ENCODE measurements around the gene CTIF. TPM values are rescaled to one million over a fixed set of nuclear protein-coding genes. Genes with fewer than 3 reads are reported as not detected.

Gene CTIF
- total RNA-seq, 1 experiment from 2014 or later, result 95.8 TPM

- ChIA-PET CTCF (interaction anchor here (0.7 to 1.3 kb wide), 2 partner anchors 210 to 267 kb away, joined by 3 read pairs; no protein-coding TSS in a partner anchor), POLR2A (interaction anchor here (0.6 kb wide), 1 partner anchor 77 kb away, joined by 3 read pairs; no protein-coding TSS in a partner anchor)
- peaks cover 14% of the 10 kb centered on the region for H3K36me3 Mint-ChIP-seq (ENCODE audit: insufficient read depth, unreplicated experiment)
- intact Hi-C loops (cut with micrococcal nuclease), result loop anchor here (5.0 to 10.0 kb wide), 3 partner anchors 57 to 300 kb away; no protein-coding TSS in a partner anchor
- no TSS peak for BruUV-seq (replicated peaks)
- DNase-seq (ENCODE audit: unreplicated experiment), result no peak
- TF ChIP-seq, protein P1, sequence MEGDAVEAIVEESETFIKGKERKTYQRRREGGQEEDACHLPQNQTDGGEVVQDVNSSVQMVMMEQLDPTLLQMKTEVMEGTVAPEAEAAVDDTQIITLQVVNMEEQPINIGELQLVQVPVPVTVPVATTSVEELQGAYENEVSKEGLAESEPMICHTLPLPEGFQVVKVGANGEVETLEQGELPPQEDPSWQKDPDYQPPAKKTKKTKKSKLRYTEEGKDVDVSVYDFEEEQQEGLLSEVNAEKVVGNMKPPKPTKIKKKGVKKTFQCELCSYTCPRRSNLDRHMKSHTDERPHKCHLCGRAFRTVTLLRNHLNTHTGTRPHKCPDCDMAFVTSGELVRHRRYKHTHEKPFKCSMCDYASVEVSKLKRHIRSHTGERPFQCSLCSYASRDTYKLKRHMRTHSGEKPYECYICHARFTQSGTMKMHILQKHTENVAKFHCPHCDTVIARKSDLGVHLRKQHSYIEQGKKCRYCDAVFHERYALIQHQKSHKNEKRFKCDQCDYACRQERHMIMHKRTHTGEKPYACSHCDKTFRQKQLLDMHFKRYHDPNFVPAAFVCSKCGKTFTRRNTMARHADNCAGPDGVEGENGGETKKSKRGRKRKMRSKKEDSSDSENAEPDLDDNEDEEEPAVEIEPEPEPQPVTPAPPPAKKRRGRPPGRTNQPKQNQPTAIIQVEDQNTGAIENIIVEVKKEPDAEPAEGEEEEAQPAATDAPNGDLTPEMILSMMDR (IDR thresholded peaks at IDR 0.05; ENCODE audit: unreplicated experiment), result no peak
- no peaks in the 10 kb centered on the region for H3K9me3 Mint-ChIP-seq (ENCODE audit: unreplicated experiment)
- no peak overlapping the region for H3K27ac Mint-ChIP-seq (ENCODE audit: low read depth, unreplicated experiment)
- no peaks in the 10 kb centered on the region for H3K27me3 Mint-ChIP-seq (ENCODE audit: insufficient read depth, unreplicated experiment)
- peaks cover 4% of the 10 kb centered on the region for H3K4me1 Mint-ChIP-seq (ENCODE audit: insufficient read depth, unreplicated experiment)
- H3K4me3 Mint-ChIP-seq (ENCODE audit: unreplicated experiment), result no peak overlapping the region
These were observed 236.1 kb downstream of the CTIF start for GRCh38 chr18:48774941-48775340.

DNA sequence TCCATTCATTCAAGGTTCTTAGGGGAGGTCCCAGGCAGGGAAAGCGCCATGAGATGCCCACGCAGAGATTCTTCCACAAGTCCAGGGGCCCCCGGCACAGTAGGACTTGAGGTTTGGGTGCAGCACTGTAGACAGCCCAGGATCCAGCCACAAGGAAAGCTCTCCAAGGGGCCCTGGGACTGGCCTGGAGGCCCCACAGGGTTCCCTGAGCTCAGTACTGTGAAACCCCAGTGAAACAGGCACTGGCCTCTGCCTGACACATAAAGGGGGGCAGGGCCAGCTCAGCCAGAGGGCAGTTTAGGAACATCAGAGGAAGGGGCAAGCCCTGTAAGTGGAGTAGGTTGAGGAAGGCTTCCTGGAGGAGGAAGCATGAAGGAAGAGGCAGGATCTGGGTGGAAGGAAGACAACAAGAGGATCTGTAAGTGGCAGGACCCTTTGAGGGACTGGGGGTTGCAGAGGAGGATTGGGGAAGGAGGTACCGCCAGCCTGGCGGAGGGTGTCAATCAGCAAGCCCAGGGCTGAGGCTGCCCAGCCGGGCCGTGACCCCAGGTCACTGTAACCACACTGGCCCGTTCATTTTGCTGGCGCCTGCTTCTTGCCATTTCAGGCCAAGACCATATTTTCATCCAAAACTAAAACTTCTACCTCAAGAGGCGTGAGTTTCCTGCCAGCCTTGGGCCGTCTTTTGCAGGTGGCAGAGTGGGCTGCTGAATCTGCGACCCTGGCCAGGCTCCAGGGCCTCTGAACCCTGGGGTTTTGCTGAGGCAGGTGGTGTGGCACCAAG is 236.7 kb downstream of the CTIF start:
- Mint-ChIP-seq H3K27me3 (ENCODE audit: insufficient read depth, unreplicated experiment) (no peaks in the 10 kb centered on the region), H3K4me3 (ENCODE audit: unreplicated experiment) (no peak overlapping the region), H3K9me3 (ENCODE audit: unreplicated experiment) (no peaks in the 10 kb centered on the region), H3K36me3 (ENCODE audit: insufficient read depth, unreplicated experiment) (peaks cover 12% of the 10 kb centered on the region), H3K4me1 (ENCODE audit: insufficient read depth, unreplicated experiment) (peaks cover 4% of the 10 kb centered on the region), H3K27ac (ENCODE audit: low read depth, unreplicated experiment) (no peak overlapping the region)
- ChIA-PET POLR2A (interaction anchor here (0.6 kb wide), 1 partner anchor 78 kb away, joined by 3 read pairs; no protein-coding TSS in a partner anchor), CTCF (interaction anchor here (0.7 to 2.3 kb wide), 4 partner anchors 10 to 266 kb away, joined by 3 to 8 read pairs (median 3); no protein-coding TSS in a partner anchor)
- intact Hi-C loops (cut with micrococcal nuclease), result loop anchor here (2.0 to 10.0 kb wide), 6 partner anchors 57 to 463 kb away; no protein-coding TSS in a partner anchor
- BruUV-seq (replicated peaks), result no TSS peak
- DNase-seq (ENCODE audit: unreplicated experiment), result no peak
- TF ChIP-seq, protein P1 (IDR thresholded peaks at IDR 0.05; ENCODE audit: unreplicated experiment), result no peak

DNA sequence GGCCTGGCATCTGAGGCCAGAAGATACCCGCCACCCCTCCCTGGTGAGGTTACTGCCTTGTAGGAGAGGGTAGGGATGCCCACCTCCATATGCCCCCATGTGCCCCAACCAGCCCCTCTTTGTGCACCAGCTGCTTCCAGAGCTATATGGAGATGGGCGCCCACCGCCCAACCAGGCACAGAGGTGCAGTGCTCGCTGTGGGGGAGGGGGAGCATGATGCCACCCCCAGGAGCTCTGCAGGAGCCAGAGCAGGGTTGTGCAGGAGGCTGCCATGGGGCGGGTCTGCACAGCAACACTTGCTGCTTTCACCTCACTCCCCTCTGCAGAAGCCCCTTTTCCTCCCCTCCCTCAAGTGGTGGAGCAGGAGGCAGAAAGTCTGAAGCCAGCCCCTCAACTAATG is 237.3 kb downstream of the CTIF start:
- DNase-seq (ENCODE audit: unreplicated experiment), result no peak
- Mint-ChIP-seq H3K27me3 (ENCODE audit: insufficient read depth, unreplicated experiment) (no peaks in the 10 kb centered on the region), H3K36me3 (ENCODE audit: insufficient read depth, unreplicated experiment) (peaks cover 12% of the 10 kb centered on the region), H3K4me1 (ENCODE audit: insufficient read depth, unreplicated experiment) (peaks cover 4% of the 10 kb centered on the region), H3K4me3 (ENCODE audit: unreplicated experiment) (no peak overlapping the region), H3K9me3 (ENCODE audit: unreplicated experiment) (no peaks in the 10 kb centered on the region), H3K27ac (ENCODE audit: low read depth, unreplicated experiment) (no peak overlapping the region)
- ChIA-PET POLR2A (no interaction called here), CTCF (interaction anchor here (0.7 to 2.6 kb wide), 9 partner anchors 9 to 663 kb away, joined by 3 to 15 read pairs (median 4); no protein-coding TSS in a partner anchor)
- BruUV-seq (replicated peaks), result no TSS peak
- intact Hi-C loops (cut with micrococcal nuclease), result loop anchor here (2.0 to 10.0 kb wide), 6 partner anchors 56 to 463 kb away; no protein-coding TSS in a partner anchor
- TF ChIP-seq, protein P1 (IDR thresholded peaks at IDR 0.05; ENCODE audit: unreplicated experiment), result no peak

GRCh38 chr18:48776641-48777025 is 237.8 kb downstream of the CTIF start:
- Mint-ChIP-seq H3K27me3 (ENCODE audit: insufficient read depth, unreplicated experiment) (no peaks in the 10 kb centered on the region), H3K4me1 (ENCODE audit: insufficient read depth, unreplicated experiment) (peaks cover 4% of the 10 kb centered on the region), H3K9me3 (ENCODE audit: unreplicated experiment) (no peaks in the 10 kb centered on the region), H3K4me3 (ENCODE audit: unreplicated experiment) (no peak overlapping the region), H3K36me3 (ENCODE audit: insufficient read depth, unreplicated experiment) (peaks cover 12% of the 10 kb centered on the region), H3K27ac (ENCODE audit: low read depth, unreplicated experiment) (no peak overlapping the region)
- intact Hi-C loops (cut with micrococcal nuclease), result loop anchor here (1.0 to 10.0 kb wide), 7 partner anchors 56 to 462 kb away; no protein-coding TSS in a partner anchor
- no TSS peak for BruUV-seq (replicated peaks)
- no peak for DNase-seq (ENCODE audit: unreplicated experiment)
- TF ChIP-seq, protein P1 (IDR thresholded peaks at IDR 0.05; ENCODE audit: unreplicated experiment), result no peak
- ChIA-PET CTCF (interaction anchor here (0.7 to 2.6 kb wide), 10 partner anchors 9 to 922 kb away, joined by 3 to 15 read pairs (median 4); no protein-coding TSS in a partner anchor), POLR2A (no interaction called here)

All from MCF 10A (cell line).